HepG2 (cell line): Measurements from ENCODE around the gene BTBD3.

Experiments used
- JUND ChIP-seq: sonication (generic); formaldehyde crosslinking; IDR thresholded peaks from 2 replicates; pipeline ENCODE4 v1.8.0; 2022; ENCODE audit warnings: mild to moderate bottlenecking, missing genetic modification reagents
- MTA1 ChIP-seq: sonication (generic); formaldehyde crosslinking; IDR thresholded peaks from 2 replicates; pipeline ENCODE4 v1.4.0; 2020; ENCODE audit warnings: missing genetic modification reagents, mild to moderate bottlenecking, borderline replicate concordance
- TF ChIP-seq, protein P1 (sequence below): sonication (generic); formaldehyde crosslinking; IDR thresholded peaks from 2 replicates; pipeline ENCODE4 v1.4.0; 2020; ENCODE audit warnings: mild to moderate bottlenecking, missing genetic modification reagents, borderline replicate concordance
- TF ChIP-seq, protein P2 (sequence below), 2 experiments: fragments of 450-650 bp in 1 of 2; sonication (generic) in 1 of 2; formaldehyde crosslinking in 1 of 2; IDR thresholded peaks; 2 replicates each; pipeline versions ENCODE4 v1.6.1 to v1.8.0; 2016 to 2022; ENCODE audit warnings: antibody characterized with exemption in 1 of 2, mild to moderate bottlenecking in 1 of 2, missing genetic modification reagents in 1 of 2
- TF ChIP-seq, protein P3 (sequence below): sonication (generic); formaldehyde crosslinking; IDR thresholded peaks from 2 replicates; pipeline ENCODE4 v1.5.0; 2020; ENCODE audit warnings: mild to moderate bottlenecking, missing genetic modification reagents, moderate library complexity

DNA sequence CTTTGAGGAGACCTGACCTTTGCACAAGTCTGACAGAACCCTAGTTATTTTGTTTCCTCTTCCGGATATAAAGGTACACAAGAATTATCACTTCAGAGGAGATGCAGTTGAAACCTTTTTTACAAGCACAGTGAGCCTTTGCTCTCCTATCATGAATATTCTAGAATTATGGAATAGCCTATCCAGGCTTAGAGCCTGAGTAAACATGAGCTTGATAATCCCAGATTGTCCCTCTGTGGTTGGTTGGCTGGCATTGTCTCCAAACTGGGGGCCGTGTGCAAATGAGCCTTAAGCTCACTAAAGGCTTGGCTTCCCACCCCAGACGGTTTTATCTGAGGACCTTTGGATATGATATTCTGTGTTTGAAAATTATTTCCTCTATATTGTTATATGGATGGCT lies 32.0 kb downstream of the BTBD3 start:
- TF ChIP-seq, protein P1, sequence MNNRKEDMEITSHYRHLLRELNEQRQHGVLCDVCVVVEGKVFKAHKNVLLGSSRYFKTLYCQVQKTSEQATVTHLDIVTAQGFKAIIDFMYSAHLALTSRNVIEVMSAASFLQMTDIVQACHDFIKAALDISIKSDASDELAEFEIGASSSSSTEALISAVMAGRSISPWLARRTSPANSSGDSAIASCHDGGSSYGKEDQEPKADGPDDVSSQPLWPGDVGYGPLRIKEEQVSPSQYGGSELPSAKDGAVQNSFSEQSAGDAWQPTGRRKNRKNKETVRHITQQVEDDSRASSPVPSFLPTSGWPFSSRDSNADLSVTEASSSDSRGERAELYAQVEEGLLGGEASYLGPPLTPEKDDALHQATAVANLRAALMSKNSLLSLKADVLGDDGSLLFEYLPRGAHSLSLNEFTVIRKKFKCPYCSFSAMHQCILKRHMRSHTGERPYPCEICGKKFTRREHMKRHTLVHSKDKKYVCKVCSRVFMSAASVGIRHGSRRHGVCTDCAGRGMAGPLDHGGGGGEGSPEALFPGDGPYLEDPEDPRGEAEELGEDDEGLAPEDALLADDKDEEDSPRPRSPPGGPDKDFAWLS (CRISPR knock-in tag) = no peak
- TF ChIP-seq, protein P2, sequence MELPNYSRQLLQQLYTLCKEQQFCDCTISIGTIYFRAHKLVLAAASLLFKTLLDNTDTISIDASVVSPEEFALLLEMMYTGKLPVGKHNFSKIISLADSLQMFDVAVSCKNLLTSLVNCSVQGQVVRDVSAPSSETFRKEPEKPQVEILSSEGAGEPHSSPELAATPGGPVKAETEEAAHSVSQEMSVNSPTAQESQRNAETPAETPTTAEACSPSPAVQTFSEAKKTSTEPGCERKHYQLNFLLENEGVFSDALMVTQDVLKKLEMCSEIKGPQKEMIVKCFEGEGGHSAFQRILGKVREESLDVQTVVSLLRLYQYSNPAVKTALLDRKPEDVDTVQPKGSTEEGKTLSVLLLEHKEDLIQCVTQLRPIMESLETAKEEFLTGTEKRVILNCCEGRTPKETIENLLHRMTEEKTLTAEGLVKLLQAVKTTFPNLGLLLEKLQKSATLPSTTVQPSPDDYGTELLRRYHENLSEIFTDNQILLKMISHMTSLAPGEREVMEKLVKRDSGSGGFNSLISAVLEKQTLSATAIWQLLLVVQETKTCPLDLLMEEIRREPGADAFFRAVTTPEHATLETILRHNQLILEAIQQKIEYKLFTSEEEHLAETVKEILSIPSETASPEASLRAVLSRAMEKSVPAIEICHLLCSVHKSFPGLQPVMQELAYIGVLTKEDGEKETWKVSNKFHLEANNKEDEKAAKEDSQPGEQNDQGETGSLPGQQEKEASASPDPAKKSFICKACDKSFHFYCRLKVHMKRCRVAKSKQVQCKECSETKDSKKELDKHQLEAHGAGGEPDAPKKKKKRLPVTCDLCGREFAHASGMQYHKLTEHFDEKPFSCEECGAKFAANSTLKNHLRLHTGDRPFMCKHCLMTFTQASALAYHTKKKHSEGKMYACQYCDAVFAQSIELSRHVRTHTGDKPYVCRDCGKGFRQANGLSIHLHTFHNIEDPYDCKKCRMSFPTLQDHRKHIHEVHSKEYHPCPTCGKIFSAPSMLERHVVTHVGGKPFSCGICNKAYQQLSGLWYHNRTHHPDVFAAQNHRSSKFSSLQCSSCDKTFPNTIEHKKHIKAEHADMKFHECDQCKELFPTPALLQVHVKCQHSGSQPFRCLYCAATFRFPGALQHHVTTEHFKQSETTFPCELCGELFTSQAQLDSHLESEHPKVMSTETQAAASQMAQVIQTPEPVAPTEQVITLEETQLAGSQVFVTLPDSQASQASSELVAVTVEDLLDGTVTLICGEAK (IDR thresholded peaks at IDR 0.05) = no peak
- TF ChIP-seq, protein P2 (CRISPR knock-in tag; IDR thresholded peaks at IDR 0.05) = no peak
- TF ChIP-seq JUND (no peak), MTA1 (CRISPR knock-in tag) (no peak)
- TF ChIP-seq, protein P3, sequence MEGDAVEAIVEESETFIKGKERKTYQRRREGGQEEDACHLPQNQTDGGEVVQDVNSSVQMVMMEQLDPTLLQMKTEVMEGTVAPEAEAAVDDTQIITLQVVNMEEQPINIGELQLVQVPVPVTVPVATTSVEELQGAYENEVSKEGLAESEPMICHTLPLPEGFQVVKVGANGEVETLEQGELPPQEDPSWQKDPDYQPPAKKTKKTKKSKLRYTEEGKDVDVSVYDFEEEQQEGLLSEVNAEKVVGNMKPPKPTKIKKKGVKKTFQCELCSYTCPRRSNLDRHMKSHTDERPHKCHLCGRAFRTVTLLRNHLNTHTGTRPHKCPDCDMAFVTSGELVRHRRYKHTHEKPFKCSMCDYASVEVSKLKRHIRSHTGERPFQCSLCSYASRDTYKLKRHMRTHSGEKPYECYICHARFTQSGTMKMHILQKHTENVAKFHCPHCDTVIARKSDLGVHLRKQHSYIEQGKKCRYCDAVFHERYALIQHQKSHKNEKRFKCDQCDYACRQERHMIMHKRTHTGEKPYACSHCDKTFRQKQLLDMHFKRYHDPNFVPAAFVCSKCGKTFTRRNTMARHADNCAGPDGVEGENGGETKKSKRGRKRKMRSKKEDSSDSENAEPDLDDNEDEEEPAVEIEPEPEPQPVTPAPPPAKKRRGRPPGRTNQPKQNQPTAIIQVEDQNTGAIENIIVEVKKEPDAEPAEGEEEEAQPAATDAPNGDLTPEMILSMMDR (CRISPR knock-in tag) = no peak
